CD14-positive monocyte (primary cell): ENCODE measurements around the gene HS3ST2. TPM values are rescaled to one million over a fixed set of nuclear protein-coding genes. Genes with fewer than 3 reads are reported as not detected.
"Not testable (repeated sequence)": the region's sequence is repeated elsewhere in the genome, so short reads cannot be mapped to it uniquely, and the experiment has no call there.

ENCODE experiments used
- DNase-seq, 3 donors: peaks; one replicate each; pipeline ENCODE4 v3.0.0-alpha.2; 2011 to 2022
- H2AFZ ChIP-seq: 2 replicates; pipeline ENCODE4 v1.6.0; 2012; ENCODE audit warnings: mild to moderate bottlenecking, low read depth, low read length, inconsistent platforms; ENCODE audit not compliant: insufficient read depth, poor library complexity, severe bottlenecking
- H3K27ac ChIP-seq, 2 donors: 1 replicate in 1 of 2; 2 replicates in 1 of 2; pipeline ENCODE4 v1.5.1; 2012 to 2013; ENCODE audit warnings: low read length in 2 of 2, control low read depth in 1 of 2, inconsistent platforms in 1 of 2, low read depth in 1 of 2, mild to moderate bottlenecking in 1 of 2
- H3K27me3 ChIP-seq, 2 donors: one replicate each; pipeline versions ENCODE4 v1.6.0 to v1.6.1; 2011 to 2013; ENCODE audit warnings: low read length in 2 of 2; ENCODE audit not compliant: control insufficient read depth in 2 of 2, insufficient read depth in 2 of 2
- H3K36me3 ChIP-seq, 2 donors: replicated peaks in 1 of 2; 1 replicate in 1 of 2; 2 replicates in 1 of 2; pipeline versions ENCODE4 v1.5.1 to v1.6.1; 2012 to 2013; ENCODE audit warnings: low read length in 2 of 2, control low read depth in 1 of 2, inconsistent platforms in 1 of 2, mild to moderate bottlenecking in 1 of 2; ENCODE audit not compliant: insufficient read depth in 2 of 2, control insufficient read depth in 1 of 2
- H3K4me1 ChIP-seq, 2 donors: 1 replicate in 1 of 2; 2 replicates in 1 of 2; pipeline versions ENCODE4 v1.5.1 to v1.6.1; 2012 to 2013; ENCODE audit warnings: low read length in 2 of 2, control low read depth in 1 of 2, inconsistent platforms in 1 of 2, mild to moderate bottlenecking in 1 of 2, moderate library complexity in 1 of 2; ENCODE audit not compliant: insufficient read depth in 2 of 2, control insufficient read depth in 1 of 2
- H3K4me2 ChIP-seq: replicated peaks from 2 replicates; pipeline ENCODE3; 2012; ENCODE audit warnings: low read length, moderate library complexity, mild to moderate bottlenecking; ENCODE audit not compliant: poor library complexity, severe bottlenecking; ENCODE audit errors: extremely low read depth
- H3K4me3 ChIP-seq, 3 experiments: fragments of 200-600 bp in 1 of 3; sonication (generic) in 1 of 3; replicated peaks in 1 of 3; 1 replicate in 2 of 3; 2 replicates in 1 of 3; pipeline ENCODE4 v1.5.1; 2011 to 2013; ENCODE audit warnings: low read length in 3 of 3, mild to moderate bottlenecking in 3 of 3, control low read depth in 2 of 3, low read depth in 2 of 3, inconsistent platforms in 1 of 3, moderate library complexity in 1 of 3
- H3K79me2 ChIP-seq: 2 replicates; pipeline ENCODE4 v1.6.0; 2012; ENCODE audit warnings: mild to moderate bottlenecking, control low read depth, inconsistent platforms, low read length, moderate library complexity; ENCODE audit not compliant: insufficient read depth
- H3K9ac ChIP-seq: 2 replicates; pipeline ENCODE4 v1.6.0; 2017; ENCODE audit warnings: low read length, mild to moderate bottlenecking; ENCODE audit not compliant: insufficient read depth, poor library complexity, severe bottlenecking
- H3K9me3 ChIP-seq, 2 donors: replicated peaks in 1 of 2; 1 replicate in 1 of 2; 2 replicates in 1 of 2; pipeline versions ENCODE4 v1.5.1 to v1.6.1; 2012 to 2013; ENCODE audit warnings: low read length in 2 of 2, control low read depth in 1 of 2; ENCODE audit not compliant: control insufficient read depth in 1 of 2, insufficient read depth in 1 of 2
- H4K20me1 ChIP-seq: 2 replicates; pipeline ENCODE4 v1.6.0; 2012; ENCODE audit warnings: mild to moderate bottlenecking, low read length, control low read depth, moderate library complexity; ENCODE audit not compliant: insufficient read depth
- H3K27ac Mint-ChIP-seq, 7 donors: one replicate each; pipeline ENCODE4 v1.8.0; 2020; ENCODE audit warnings: mild to moderate bottlenecking in 7 of 7, mixed read lengths in 7 of 7, moderate library complexity in 6 of 7, inconsistent platforms in 2 of 7
- H3K27me3 Mint-ChIP-seq, 3 donors: one replicate each; pipeline ENCODE4 v1.8.0; 2021 to 2022; ENCODE audit warnings: low read depth in 3 of 3, mild to moderate bottlenecking in 3 of 3, mixed read lengths in 3 of 3, moderate library complexity in 3 of 3, inconsistent platforms in 1 of 3
- H3K36me3 Mint-ChIP-seq, 2 donors: one replicate each; pipeline ENCODE4 v1.8.0; 2020; ENCODE audit warnings: mixed read lengths in 2 of 2, inconsistent platforms in 1 of 2, mild to moderate bottlenecking in 1 of 2
- H3K4me1 Mint-ChIP-seq: one replicate; pipeline ENCODE4 v1.8.0; 2020; ENCODE audit warnings: mild to moderate bottlenecking, mixed read lengths
- H3K4me3 Mint-ChIP-seq, 2 donors: one replicate each; pipeline ENCODE4 v1.8.0; 2020; ENCODE audit warnings: mild to moderate bottlenecking in 2 of 2, mixed read lengths in 2 of 2, moderate library complexity in 1 of 2
- H3K9me3 Mint-ChIP-seq, 7 donors: one replicate each; pipeline ENCODE4 v1.8.0; 2020 to 2022; ENCODE audit warnings: mixed read lengths in 7 of 7, mild to moderate bottlenecking in 6 of 7, moderate library complexity in 6 of 7, inconsistent platforms in 2 of 7
- WGBS: methylation state at CpG from one replicate; pipeline ENCODE4 v1.1.5; 2013; ENCODE audit warnings: missing lambda C conversion rate; ENCODE audit not compliant: insufficient coverage; 5-methylcytosine and 5-hydroxymethylcytosine counted together
- intact Hi-C, 2 donors: fragments of 100-400 bp; cut with micrococcal nuclease; formaldehyde crosslinking; loops; one replicate each; pipeline versions ENCODE4 v1.15.0 to v1.15.1; 2023
- polyA plus RNA-seq, 3 donors: library from polyadenylated mRNA; depleted of rRNA in 1 of 3; unstranded in 2 of 3; stranded (reverse) in 1 of 3; fragments of 300-500 nt in 2 of 3; fragments of >200 nt in 1 of 3; fragmentation: Illumina TruSeq in 2 of 3; gene quantifications; 1 replicate in 2 of 3; 2 replicates in 1 of 3; pipeline ENCODE4 v1.2.3, GENCODE V29; 2012 to 2021
- TF ChIP-seq, protein P1 (sequence below): fragments of 200-600 bp; IDR thresholded peaks from one replicate; pipeline ENCODE4 v1.8.0; 2022; ENCODE audit warnings: antibody characterized with exemption, mild to moderate bottlenecking

The HS3ST2 gene
- polyA plus RNA-seq, 3 donors, result not detected

DNA sequence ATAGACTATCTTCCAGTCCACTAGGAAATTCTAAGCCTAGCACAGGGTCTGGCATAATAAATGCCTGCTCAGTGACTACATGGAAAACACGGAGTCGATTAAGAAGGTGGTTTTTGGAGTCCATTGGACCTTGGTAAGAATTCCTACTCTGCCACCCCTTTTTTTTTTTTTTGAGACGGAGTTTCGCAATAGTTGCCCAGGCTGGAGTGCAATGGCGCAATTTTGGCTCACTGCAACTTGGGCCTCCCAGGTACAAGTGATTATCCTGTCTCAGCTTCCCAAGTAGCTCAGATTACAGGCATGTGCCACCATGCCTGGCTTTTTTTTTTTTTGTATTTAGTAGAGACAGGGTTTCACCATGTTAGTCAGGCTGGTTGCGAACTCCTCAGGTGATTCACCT lies 123.2 kb downstream of the HS3ST2 start:
- H3K27ac ChIP-seq, result no peak overlapping the region
- no peak overlapping the region for H3K4me3 ChIP-seq
- 50% methylated on average over 2 of the region's 6 CpGs for WGBS
- DNase-seq, result no peak
- H3K36me3 Mint-ChIP-seq, result no peaks in the 10 kb centered on the region
- H3K4me2 ChIP-seq, result no peak overlapping the region
- H3K4me1 Mint-ChIP-seq, result peaks cover 6% of the 10 kb centered on the region
- no peak overlapping the region for H2AFZ ChIP-seq
- no peaks in the 10 kb centered on the region for H4K20me1 ChIP-seq
- H3K9ac ChIP-seq, result no peak overlapping the region
- H3K27me3 ChIP-seq, result peaks cover 2 to 4% of the 10 kb centered on the region in 2 donors
- H3K27me3 Mint-ChIP-seq, result peaks cover 6 to 21% (median 8%) of the 10 kb centered on the region in 3 donors
- peaks cover 0 to 3% (median 0%) of the 10 kb centered on the region in 7 donors for H3K9me3 Mint-ChIP-seq
- intact Hi-C loops, result no loop called here
- H3K4me3 Mint-ChIP-seq, result no peak overlapping the region
- H3K79me2 ChIP-seq, result no peaks in the 10 kb centered on the region
- no peak overlapping the region for H3K27ac Mint-ChIP-seq
- H3K4me1 ChIP-seq, result no peaks in the 10 kb centered on the region
- no peaks in the 10 kb centered on the region for H3K9me3 ChIP-seq
- H3K36me3 ChIP-seq, result no peaks in the 10 kb centered on the region
- TF ChIP-seq, protein P1, sequence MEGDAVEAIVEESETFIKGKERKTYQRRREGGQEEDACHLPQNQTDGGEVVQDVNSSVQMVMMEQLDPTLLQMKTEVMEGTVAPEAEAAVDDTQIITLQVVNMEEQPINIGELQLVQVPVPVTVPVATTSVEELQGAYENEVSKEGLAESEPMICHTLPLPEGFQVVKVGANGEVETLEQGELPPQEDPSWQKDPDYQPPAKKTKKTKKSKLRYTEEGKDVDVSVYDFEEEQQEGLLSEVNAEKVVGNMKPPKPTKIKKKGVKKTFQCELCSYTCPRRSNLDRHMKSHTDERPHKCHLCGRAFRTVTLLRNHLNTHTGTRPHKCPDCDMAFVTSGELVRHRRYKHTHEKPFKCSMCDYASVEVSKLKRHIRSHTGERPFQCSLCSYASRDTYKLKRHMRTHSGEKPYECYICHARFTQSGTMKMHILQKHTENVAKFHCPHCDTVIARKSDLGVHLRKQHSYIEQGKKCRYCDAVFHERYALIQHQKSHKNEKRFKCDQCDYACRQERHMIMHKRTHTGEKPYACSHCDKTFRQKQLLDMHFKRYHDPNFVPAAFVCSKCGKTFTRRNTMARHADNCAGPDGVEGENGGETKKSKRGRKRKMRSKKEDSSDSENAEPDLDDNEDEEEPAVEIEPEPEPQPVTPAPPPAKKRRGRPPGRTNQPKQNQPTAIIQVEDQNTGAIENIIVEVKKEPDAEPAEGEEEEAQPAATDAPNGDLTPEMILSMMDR, result no peak

DNA sequence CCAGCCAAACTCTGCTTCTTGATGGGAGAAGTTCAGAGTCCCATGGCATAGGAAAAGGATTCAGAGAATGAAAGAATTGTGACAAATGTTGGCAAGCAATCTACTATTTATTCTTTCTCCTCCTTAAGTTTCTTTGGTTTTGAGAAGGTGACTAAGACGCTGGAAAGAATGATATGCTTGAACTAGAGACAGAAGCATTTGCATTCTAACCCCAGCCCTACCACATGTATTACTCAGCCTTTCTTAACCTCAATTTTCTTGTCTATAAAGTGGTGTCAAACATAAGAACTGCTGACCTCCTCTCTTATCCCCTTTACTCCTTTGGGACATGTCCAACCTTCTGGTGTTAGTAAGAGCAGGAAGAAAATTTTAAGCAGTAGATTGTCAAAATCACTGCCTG lies 124.7 kb downstream of the HS3ST2 start:
- H3K9me3 ChIP-seq, result no peaks in the 10 kb centered on the region
- H3K27me3 Mint-ChIP-seq, result peaks cover 5 to 15% (median 6%) of the 10 kb centered on the region in 3 donors
- no peaks in the 10 kb centered on the region for H3K79me2 ChIP-seq
- no peak overlapping the region for H2AFZ ChIP-seq
- H3K36me3 Mint-ChIP-seq, result no peaks in the 10 kb centered on the region
- peak overlapping the region in 1 of 7 donors; percentile 17 for H3K27ac Mint-ChIP-seq
- H3K27me3 ChIP-seq, result peaks cover 0 to 3% of the 10 kb centered on the region in 2 donors
- H3K9me3 Mint-ChIP-seq, result peaks cover 0 to 3% (median 0%) of the 10 kb centered on the region in 7 donors
- no peak overlapping the region for H3K4me3 ChIP-seq
- TF ChIP-seq, protein P1, result no peak
- H3K9ac ChIP-seq, result no peak overlapping the region
- no peak overlapping the region for H3K4me3 Mint-ChIP-seq
- no peak for DNase-seq
- no peak overlapping the region for H3K4me2 ChIP-seq
- intact Hi-C loops, result no loop called here
- no peaks in the 10 kb centered on the region for H3K4me1 Mint-ChIP-seq
- no peaks in the 10 kb centered on the region for H4K20me1 ChIP-seq
- H3K4me1 ChIP-seq, result no peaks in the 10 kb centered on the region
- no peak overlapping the region for H3K27ac ChIP-seq
- no CpG with 5 or more reads among the region's 1 CpG for WGBS
- H3K36me3 ChIP-seq, result no peaks in the 10 kb centered on the region

DNA sequence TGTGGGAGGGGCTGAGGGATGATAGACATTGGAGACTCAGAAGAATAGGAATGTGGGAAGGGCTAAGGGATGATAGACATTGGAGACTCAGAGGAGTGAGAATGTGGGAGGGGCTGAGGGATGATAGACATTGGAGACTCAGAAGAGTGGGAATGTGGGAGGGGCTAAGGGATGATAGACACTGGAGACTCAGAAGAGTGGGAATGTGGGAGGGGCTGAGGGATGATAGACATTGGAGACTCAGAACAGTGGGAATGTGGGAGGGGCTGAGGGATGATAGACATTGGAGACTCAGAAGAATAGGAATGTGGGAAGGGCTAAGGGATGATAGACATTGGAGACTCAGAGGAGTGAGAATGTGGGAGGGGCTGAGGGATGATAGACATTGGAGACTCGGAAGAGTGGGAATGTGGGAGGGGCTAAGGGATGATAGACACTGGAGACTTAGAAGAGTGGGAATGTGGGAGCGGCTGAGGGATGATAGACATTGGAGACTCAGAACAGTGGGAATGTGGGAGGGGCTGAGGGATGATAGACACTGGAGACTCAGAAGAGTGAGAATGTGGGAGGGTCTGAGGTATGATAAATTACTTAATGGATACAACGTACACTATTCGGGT lies 125.9 kb downstream of the HS3ST2 start:
- H3K4me1 Mint-ChIP-seq, H3K4me2 ChIP-seq, H3K36me3 ChIP-seq, H2AFZ ChIP-seq, intact Hi-C loops, H3K4me3 Mint-ChIP-seq, H3K4me1 ChIP-seq, H3K36me3 Mint-ChIP-seq, H3K27me3 ChIP-seq, H3K9ac ChIP-seq, H4K20me1 ChIP-seq, H3K4me3 ChIP-seq, DNase-seq, H3K79me2 ChIP-seq, H3K27ac Mint-ChIP-seq, H3K9me3 Mint-ChIP-seq, H3K9me3 ChIP-seq, H3K27ac ChIP-seq: not testable (repeated sequence)
- 67% methylated on average over 2 of the region's 4 CpGs for WGBS
- H3K27me3 Mint-ChIP-seq, result peaks cover 6 to 13% (median 10%) of the 10 kb centered on the region in 3 donors
